Keratinocyte (primary cell): Measurements from ENCODE around the gene LSM14B.

Experiments
- EZH2 ChIP-seq: IDR thresholded peaks from one replicate; pipeline ENCODE4 v1.6.1; 2012; ENCODE audit warnings: inconsistent platforms, mild to moderate bottlenecking, low read length, moderate library complexity
- TF ChIP-seq, protein P1 (sequence below), 3 experiments: IDR thresholded peaks in 1 of 3; conservative IDR thresholded peaks in 1 of 3; optimal IDR thresholded peaks in 1 of 3; 2 replicates in 2 of 3; 3 replicates in 1 of 3; pipeline versions ENCODE3 to v1.5.1; 2011; ENCODE audit warnings: low read length in 3 of 3, mild to moderate bottlenecking in 3 of 3, moderate library complexity in 2 of 3, control low read depth in 1 of 3, inconsistent platforms in 1 of 3; ENCODE audit not compliant: insufficient read depth in 2 of 3; ENCODE audit errors: extremely low read depth in 1 of 3

GRCh38 chr20:62089393-62089792 is 32.9 kb upstream of the LSM14B start:
- TF ChIP-seq, protein P1, sequence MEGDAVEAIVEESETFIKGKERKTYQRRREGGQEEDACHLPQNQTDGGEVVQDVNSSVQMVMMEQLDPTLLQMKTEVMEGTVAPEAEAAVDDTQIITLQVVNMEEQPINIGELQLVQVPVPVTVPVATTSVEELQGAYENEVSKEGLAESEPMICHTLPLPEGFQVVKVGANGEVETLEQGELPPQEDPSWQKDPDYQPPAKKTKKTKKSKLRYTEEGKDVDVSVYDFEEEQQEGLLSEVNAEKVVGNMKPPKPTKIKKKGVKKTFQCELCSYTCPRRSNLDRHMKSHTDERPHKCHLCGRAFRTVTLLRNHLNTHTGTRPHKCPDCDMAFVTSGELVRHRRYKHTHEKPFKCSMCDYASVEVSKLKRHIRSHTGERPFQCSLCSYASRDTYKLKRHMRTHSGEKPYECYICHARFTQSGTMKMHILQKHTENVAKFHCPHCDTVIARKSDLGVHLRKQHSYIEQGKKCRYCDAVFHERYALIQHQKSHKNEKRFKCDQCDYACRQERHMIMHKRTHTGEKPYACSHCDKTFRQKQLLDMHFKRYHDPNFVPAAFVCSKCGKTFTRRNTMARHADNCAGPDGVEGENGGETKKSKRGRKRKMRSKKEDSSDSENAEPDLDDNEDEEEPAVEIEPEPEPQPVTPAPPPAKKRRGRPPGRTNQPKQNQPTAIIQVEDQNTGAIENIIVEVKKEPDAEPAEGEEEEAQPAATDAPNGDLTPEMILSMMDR (optimal IDR thresholded peaks at IDR 0.05 in 1 of 3, IDR thresholded peaks at IDR 0.05 in 1 of 3, conservative IDR thresholded peaks at IDR 0.05 in 1 of 3; ENCODE audit: extremely low read depth in 1 of 3, insufficient read depth in 2 of 3, low read length in 3 of 3), result no peak
- TF ChIP-seq EZH2, result no peak
